Gastrocnemius medialis (tissue), 4 donors: ENCODE data around the gene ARHGAP26. TPM values are rescaled to one million over a fixed set of nuclear protein-coding genes. Genes with fewer than 3 reads are reported as not detected.
A peak's percentile ranks its signal among the peaks of the same experiment; 100 is the strongest.

Experiments
- ATAC-seq, 2 donors: fragments of 150-250 bp; one replicate each; pipeline ENCODE4 v1.9.1; 2016
- DNase-seq, 2 donors: peaks; one replicate each; pipeline ENCODE4 v3.0.0-alpha.2; 2019
- H3K27ac ChIP-seq, 4 donors: fragments of 200-600 bp; sonication (generic); 1 replicate in 1 of 4; 2 replicates in 3 of 4; pipeline ENCODE4 v1.5.1; 2016 to 2018; ENCODE audit warnings: mild to moderate bottlenecking in 2 of 4, moderate library complexity in 1 of 4
- H3K27me3 ChIP-seq, 3 donors: fragments of 200-600 bp; sonication (generic) in 2 of 3; 1 replicate in 1 of 3; 2 replicates in 2 of 3; pipeline versions ENCODE4 v1.5.1 to v1.6.0; 2016 to 2019; ENCODE audit warnings: mild to moderate bottlenecking in 1 of 3, moderate library complexity in 1 of 3
- H3K36me3 ChIP-seq, 2 donors: fragments of 200-600 bp; sonication (generic) in 1 of 2; one replicate each; pipeline ENCODE4 v1.5.1; 2017 to 2018
- H3K4me1 ChIP-seq, 2 donors: fragments of 200-600 bp; sonication (generic) in 1 of 2; one replicate each; pipeline ENCODE4 v1.5.1; 2016 to 2017; ENCODE audit warnings: mild to moderate bottlenecking in 2 of 2
- H3K4me3 ChIP-seq, 4 donors: fragments of 200-600 bp; sonication (generic) in 3 of 4; 1 replicate in 1 of 4; 2 replicates in 3 of 4; pipeline ENCODE4 v1.5.1; 2016 to 2019; ENCODE audit warnings: mild to moderate bottlenecking in 2 of 4
- H3K9me3 ChIP-seq, 3 donors: fragments of 200-600 bp; sonication (generic) in 2 of 3; 1 replicate in 1 of 3; 2 replicates in 2 of 3; pipeline ENCODE4 v1.5.1; 2016 to 2019
- POLR2A ChIP-seq, 2 donors: fragments of 450-650 bp; IDR thresholded peaks; one replicate each; pipeline ENCODE4 v1.6.1; 2017; ENCODE audit warnings: antibody characterized with exemption in 2 of 2, mild to moderate bottlenecking in 2 of 2, moderate library complexity in 2 of 2
- in situ Hi-C, 4 donors: fragments of 200-750 bp; cut with MboI; loops; one replicate each; pipeline versions ENCODE4 v1.15.0 to v1.8.0; 2017; ENCODE audit warnings: low sequenced_read_pairs in 4 of 4
- intact Hi-C: fragments of 100-400 bp; cut with DNase I; formaldehyde crosslinking; loops from one replicate; pipeline ENCODE4 v1.15.1; 2023; ENCODE audit warnings: low total_unique reads
- total RNA-seq, 4 donors: library from RNA; depleted of rRNA; stranded (reverse); fragments of >200 nt; gene quantifications; one replicate each; pipeline versions ENCODE4 v1.1.0 to v1.2.3, GENCODE V29; 2016
- TF ChIP-seq, protein P1 (sequence below), 5 experiments: fragments of 450-650 bp in 3 of 5; fragments of 200-600 bp in 2 of 5; sonication (generic) in 2 of 5; IDR thresholded peaks in 4 of 5; conservative IDR thresholded peaks in 1 of 5; 1 replicate in 4 of 5; 2 replicates in 1 of 5; pipeline ENCODE4 v1.5.1; 2016 to 2019; ENCODE audit warnings: antibody characterized with exemption in 5 of 5, mild to moderate bottlenecking in 3 of 5, moderate library complexity in 3 of 5

ARHGAP26 gene
- total RNA-seq, 4 donors from 2014 or later: 9.1 to 22.4 (median 13.4) TPM

- Histone ChIP-seq H3K4me1 (peaks cover 29 to 48% of the 10 kb centered on the region in 2 donors), H3K27ac (peak overlapping the region; percentile 64 to 95 (median 82)), H3K27me3 (no peaks in the 10 kb centered on the region), H3K4me3 (no peak overlapping the region), H3K9me3 (no peaks in the 10 kb centered on the region), H3K36me3 (no peaks in the 10 kb centered on the region)
- ATAC-seq (no peak), DNase-seq (no peak)
- TF ChIP-seq POLR2A (IDR thresholded peaks at IDR 0.05): no peak
- TF ChIP-seq, protein P1, sequence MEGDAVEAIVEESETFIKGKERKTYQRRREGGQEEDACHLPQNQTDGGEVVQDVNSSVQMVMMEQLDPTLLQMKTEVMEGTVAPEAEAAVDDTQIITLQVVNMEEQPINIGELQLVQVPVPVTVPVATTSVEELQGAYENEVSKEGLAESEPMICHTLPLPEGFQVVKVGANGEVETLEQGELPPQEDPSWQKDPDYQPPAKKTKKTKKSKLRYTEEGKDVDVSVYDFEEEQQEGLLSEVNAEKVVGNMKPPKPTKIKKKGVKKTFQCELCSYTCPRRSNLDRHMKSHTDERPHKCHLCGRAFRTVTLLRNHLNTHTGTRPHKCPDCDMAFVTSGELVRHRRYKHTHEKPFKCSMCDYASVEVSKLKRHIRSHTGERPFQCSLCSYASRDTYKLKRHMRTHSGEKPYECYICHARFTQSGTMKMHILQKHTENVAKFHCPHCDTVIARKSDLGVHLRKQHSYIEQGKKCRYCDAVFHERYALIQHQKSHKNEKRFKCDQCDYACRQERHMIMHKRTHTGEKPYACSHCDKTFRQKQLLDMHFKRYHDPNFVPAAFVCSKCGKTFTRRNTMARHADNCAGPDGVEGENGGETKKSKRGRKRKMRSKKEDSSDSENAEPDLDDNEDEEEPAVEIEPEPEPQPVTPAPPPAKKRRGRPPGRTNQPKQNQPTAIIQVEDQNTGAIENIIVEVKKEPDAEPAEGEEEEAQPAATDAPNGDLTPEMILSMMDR (IDR thresholded peaks at IDR 0.05 in 4 of 5, conservative IDR thresholded peaks at IDR 0.05 in 1 of 5): no peak
- intact Hi-C loops: loop anchor here (5.0 kb wide), 1 partner anchor 69 kb away; no protein-coding TSS in a partner anchor
- in situ Hi-C loops: loop anchor here in 1 of 4 donors (10.0 kb wide), 2 partner anchors 114 to 156 kb away; partner anchors contain the start of gene NR3C1
These were observed 478.2 kb downstream of the ARHGAP26 start for GRCh38 chr5:143248391-143248790.

DNA sequence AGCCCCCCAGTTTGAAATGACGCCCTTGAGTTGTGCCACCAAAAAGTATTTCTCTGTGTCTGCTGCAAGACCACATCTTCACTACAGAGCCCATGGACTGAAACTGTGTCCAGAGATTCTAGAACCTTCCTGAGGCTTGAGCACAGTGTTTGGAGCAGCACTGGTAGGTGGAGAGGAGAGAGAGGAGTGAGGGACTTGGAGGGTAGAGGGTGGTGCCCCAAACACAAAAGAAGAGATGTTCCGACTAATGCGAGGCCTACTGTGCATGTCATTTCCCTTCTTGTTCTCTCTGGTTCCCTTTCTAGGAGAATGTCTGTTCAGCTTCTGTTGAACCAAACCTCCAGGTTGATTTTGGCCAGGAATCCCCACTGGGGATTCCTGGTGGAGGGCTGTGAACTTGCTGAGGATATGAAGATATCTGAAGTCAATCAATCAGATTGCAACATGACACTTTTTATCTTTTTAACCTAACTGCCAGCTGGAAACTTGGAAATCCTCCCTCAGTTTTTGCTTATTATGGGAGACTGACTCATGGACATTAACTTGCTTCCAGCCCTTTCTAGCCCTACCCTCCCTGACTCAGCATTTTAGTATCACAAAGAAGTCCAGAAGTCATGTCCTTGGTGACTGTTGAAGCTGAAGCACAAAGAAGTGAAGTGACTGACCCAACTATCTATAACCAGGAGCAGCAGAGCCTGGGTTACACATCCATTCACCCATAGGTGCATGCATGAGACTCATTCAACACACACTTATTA lies 478.8 kb downstream of the ARHGAP26 start:
- intact Hi-C loops: loop anchor here (5.0 kb wide), 1 partner anchor 68 kb away; no protein-coding TSS in a partner anchor
- Histone ChIP-seq H3K4me1 (peaks cover 23 to 43% of the 10 kb centered on the region in 2 donors), H3K27ac (peak overlapping the region; percentile 64 to 95 (median 82)), H3K4me3 (no peak overlapping the region), H3K36me3 (no peaks in the 10 kb centered on the region), H3K9me3 (no peaks in the 10 kb centered on the region), H3K27me3 (no peaks in the 10 kb centered on the region)
- DNase-seq (peak; percentile 54 to 59), ATAC-seq (peak; percentile 79 to 84)
- TF ChIP-seq, protein P1 (IDR thresholded peaks at IDR 0.05 in 4 of 5, conservative IDR thresholded peaks at IDR 0.05 in 1 of 5): no peak
- no peak for TF ChIP-seq POLR2A (IDR thresholded peaks at IDR 0.05)
- in situ Hi-C loops: loop anchor here in 1 of 4 donors (10.0 kb wide), 2 partner anchors 114 to 156 kb away; partner anchors contain the start of gene NR3C1

- Histone ChIP-seq H3K4me1 (peaks cover 14 to 34% of the 10 kb centered on the region in 2 donors), H3K27ac (peak overlapping the region; percentile 64 to 95 (median 82)), H3K4me3 (no peak overlapping the region), H3K36me3 (no peaks in the 10 kb centered on the region), H3K9me3 (no peaks in the 10 kb centered on the region), H3K27me3 (no peaks in the 10 kb centered on the region)
- in situ Hi-C loops: loop anchor here in 1 of 4 donors (10.0 kb wide), 2 partner anchors 115 to 155 kb away; partner anchors contain the start of gene NR3C1
- intact Hi-C loops: loop anchor here (5.0 kb wide), 1 partner anchor 67 kb away; no protein-coding TSS in a partner anchor
- TF ChIP-seq, protein P1 (IDR thresholded peaks at IDR 0.05 in 4 of 5, conservative IDR thresholded peaks at IDR 0.05 in 1 of 5): no peak
- no peak for TF ChIP-seq POLR2A (IDR thresholded peaks at IDR 0.05)
- ATAC-seq (no peak), DNase-seq (no peak)
These were observed 479.7 kb downstream of the ARHGAP26 start for GRCh38 chr5:143249851-143250250.

DNA sequence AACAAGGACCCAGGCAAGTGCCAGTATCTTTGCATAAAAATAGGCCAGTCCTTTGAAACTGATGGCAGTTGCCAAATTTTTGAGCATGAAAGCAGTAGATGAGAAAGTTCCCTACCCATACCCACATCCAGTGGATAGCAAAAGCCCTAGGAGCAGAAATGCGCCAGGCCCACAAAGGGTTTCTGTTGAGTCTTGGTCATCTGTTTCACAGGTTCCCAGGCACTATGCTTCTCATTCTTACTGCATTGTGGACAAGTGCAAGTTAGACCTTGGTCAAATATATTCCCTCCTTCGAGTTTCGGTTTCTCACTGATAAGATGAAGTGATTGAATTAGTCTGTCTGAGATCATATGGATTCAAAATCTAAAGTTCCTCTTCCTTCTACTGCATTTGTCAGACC lies 481.0 kb downstream of the ARHGAP26 start:
- no peak overlapping the region for H3K27ac ChIP-seq
- DNase-seq: no peak
- no peaks in the 10 kb centered on the region for H3K27me3 ChIP-seq
- ATAC-seq: no peak
- no peak overlapping the region for H3K4me3 ChIP-seq
- TF ChIP-seq, protein P1 (IDR thresholded peaks at IDR 0.05 in 4 of 5, conservative IDR thresholded peaks at IDR 0.05 in 1 of 5): no peak
- TF ChIP-seq POLR2A (IDR thresholded peaks at IDR 0.05): no peak
- H3K4me1 ChIP-seq: peaks cover 5 to 22% of the 10 kb centered on the region in 2 donors
- intact Hi-C loops (no loop called here), in situ Hi-C loops (no loop called here)
- no peaks in the 10 kb centered on the region for H3K9me3 ChIP-seq
- no peaks in the 10 kb centered on the region for H3K36me3 ChIP-seq
